ENCODE measurements around the gene GABRB2. TPM values are rescaled to one million over a fixed set of nuclear protein-coding genes. Genes with fewer than 3 reads are reported as not detected.

GABRB2 gene
- total and polyA plus RNA-seq, 2 of the 13 experiments (the other 11 are each of a cell fraction or from before 2014, with no cell fraction given) = 0.01 TPM; not detected in 1

DNA sequence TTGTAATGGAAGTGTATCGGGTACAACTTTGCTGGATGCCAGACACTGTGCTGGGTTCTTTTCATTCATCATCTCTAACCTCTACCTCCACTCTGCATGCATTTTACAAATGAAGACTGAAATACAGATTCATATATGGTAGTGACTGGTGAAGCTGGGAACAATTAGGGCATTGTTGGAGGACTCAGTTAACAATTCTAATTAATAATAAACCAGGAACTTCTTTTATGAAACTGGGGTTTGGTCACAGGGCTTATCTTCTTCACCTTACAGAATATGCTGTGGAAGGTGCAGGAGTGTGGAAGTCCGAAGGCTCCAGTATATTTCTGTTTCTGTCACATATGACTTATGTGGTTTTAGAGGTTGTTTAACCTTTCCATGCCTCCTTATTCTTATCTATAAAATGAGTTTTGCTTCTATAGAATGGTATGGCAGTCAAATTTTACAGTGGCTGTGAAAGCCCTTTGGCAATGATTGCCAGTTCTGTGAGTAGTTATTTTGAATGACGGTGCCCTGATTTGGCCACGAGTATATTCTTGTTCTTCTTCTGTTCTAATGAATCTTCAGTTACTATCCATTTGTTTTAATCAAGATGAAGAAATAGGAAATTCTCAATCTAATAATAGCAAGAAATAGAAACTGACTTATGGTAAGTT lies 284.7 kb downstream of the GABRB2 start (continued):
- TF ChIP-seq, protein P1, sequence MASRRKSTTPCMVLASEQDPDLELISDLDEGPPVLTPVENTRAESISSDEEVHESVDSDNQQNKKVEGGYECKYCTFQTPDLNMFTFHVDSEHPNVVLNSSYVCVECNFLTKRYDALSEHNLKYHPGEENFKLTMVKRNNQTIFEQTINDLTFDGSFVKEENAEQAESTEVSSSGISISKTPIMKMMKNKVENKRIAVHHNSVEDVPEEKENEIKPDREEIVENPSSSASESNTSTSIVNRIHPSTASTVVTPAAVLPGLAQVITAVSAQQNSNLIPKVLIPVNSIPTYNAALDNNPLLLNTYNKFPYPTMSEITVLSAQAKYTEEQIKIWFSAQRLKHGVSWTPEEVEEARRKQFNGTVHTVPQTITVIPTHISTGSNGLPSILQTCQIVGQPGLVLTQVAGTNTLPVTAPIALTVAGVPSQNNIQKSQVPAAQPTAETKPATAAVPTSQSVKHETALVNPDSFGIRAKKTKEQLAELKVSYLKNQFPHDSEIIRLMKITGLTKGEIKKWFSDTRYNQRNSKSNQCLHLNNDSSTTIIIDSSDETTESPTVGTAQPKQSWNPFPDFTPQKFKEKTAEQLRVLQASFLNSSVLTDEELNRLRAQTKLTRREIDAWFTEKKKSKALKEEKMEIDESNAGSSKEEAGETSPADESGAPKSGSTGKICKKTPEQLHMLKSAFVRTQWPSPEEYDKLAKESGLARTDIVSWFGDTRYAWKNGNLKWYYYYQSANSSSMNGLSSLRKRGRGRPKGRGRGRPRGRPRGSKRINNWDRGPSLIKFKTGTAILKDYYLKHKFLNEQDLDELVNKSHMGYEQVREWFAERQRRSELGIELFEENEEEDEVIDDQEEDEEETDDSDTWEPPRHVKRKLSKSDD (CRISPR knock-in tag; IDR thresholded peaks at IDR 0.05; ENCODE audit: low read depth) = no peak

GRCh38 chr5:161258438-161258837 lies 288.1 kb downstream of the GABRB2 start:
- H3K4me3 ChIP-seq (replicated peaks in 1 of 3; ENCODE audit: insufficient read depth in 1 of 3, low read depth in 2 of 3, low read length in 3 of 3) = no peak overlapping the region
- no TSS peak for BruUV-seq (replicated peaks)
- no peak for FAIRE-seq
- intact Hi-C loops (cut with micrococcal nuclease; ENCODE audit: unreplicated experiment) (no loop called here), in situ Hi-C loops (cut with HindIII; ENCODE audit: extremely low pct_ligation_motif_present, low pct_unique_long_range_greater_than_20kb) (no loop called here)
- no peak for ATAC-seq
- no peak for DNase-seq (ENCODE audit: low spot score)
- H3K27ac ChIP-seq (ENCODE audit: extremely low read length, insufficient read depth, low read length) = no peak overlapping the region
- no peaks in the 10 kb centered on the region for H4K20me1 ChIP-seq (ENCODE audit: insufficient read depth, low read length)
- H3K9me3 ChIP-seq (ENCODE audit: low read length) = no peaks in the 10 kb centered on the region
- H3K4me2 ChIP-seq (ENCODE audit: low read depth, low read length) = no peak overlapping the region
- ChIA-PET POLR2A (no interaction called here), CTCF (ENCODE audit: low intra/inter-chr PET ratio, low total read pairs) (no interaction called here)
- no peaks in the 10 kb centered on the region for H3K36me3 ChIP-seq (replicated peaks in 1 of 2; ENCODE audit: control insufficient read depth in 1 of 2, insufficient read depth in 2 of 2, low read length in 2 of 2)
- no peaks in the 10 kb centered on the region for H3K27me3 ChIP-seq (ENCODE audit: control insufficient read depth in 1 of 2, insufficient read depth in 2 of 2, low read length in 2 of 2)
- H2AFZ ChIP-seq (ENCODE audit: low read length) = no peak overlapping the region
- H3K4me1 ChIP-seq (ENCODE audit: insufficient read depth, low read length) = no peaks in the 10 kb centered on the region
- no peaks in the 10 kb centered on the region for H3K79me2 ChIP-seq (ENCODE audit: insufficient read depth, low read length)
- no peak overlapping the region for H3K9ac ChIP-seq (ENCODE audit: insufficient read depth, low read depth, low read length)
- TF ChIP-seq, protein P2, sequence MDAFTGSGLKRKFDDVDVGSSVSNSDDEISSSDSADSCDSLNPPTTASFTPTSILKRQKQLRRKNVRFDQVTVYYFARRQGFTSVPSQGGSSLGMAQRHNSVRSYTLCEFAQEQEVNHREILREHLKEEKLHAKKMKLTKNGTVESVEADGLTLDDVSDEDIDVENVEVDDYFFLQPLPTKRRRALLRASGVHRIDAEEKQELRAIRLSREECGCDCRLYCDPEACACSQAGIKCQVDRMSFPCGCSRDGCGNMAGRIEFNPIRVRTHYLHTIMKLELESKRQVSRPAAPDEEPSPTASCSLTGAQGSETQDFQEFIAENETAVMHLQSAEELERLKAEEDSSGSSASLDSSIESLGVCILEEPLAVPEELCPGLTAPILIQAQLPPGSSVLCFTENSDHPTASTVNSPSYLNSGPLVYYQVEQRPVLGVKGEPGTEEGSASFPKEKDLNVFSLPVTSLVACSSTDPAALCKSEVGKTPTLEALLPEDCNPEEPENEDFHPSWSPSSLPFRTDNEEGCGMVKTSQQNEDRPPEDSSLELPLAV (CRISPR knock-in tag; conservative IDR thresholded peaks at IDR 0.05; ENCODE audit: low read depth) = no peak
- TF ChIP-seq CCDC6 (CRISPR knock-in tag; IDR thresholded peaks at IDR 0.05) (no peak), ZNF782 (CRISPR knock-in tag; IDR thresholded peaks at IDR 0.05; ENCODE audit: borderline replicate concordance) (no peak), RNF2 (conservative IDR thresholded peaks at IDR 0.05; ENCODE audit: low read depth) (no peak), TIGD3 (CRISPR knock-in tag; IDR thresholded peaks at IDR 0.05; ENCODE audit: borderline replicate concordance) (no peak), NFE2 (CRISPR knock-in tag; IDR thresholded peaks at IDR 0.05) (no peak), NR1H2 (CRISPR knock-in tag; IDR thresholded peaks at IDR 0.05; ENCODE audit: borderline replicate concordance, low read depth) (no peak), ZNF101 (CRISPR knock-in tag; IDR thresholded peaks at IDR 0.05; ENCODE audit: borderline replicate concordance, low read depth) (no peak), ZBTB10 (CRISPR knock-in tag; IDR thresholded peaks at IDR 0.05; ENCODE audit: borderline replicate concordance) (no peak), IRF2 (CRISPR knock-in tag; IDR thresholded peaks at IDR 0.05) (no peak), CBX2 (IDR thresholded peaks at IDR 0.05; ENCODE audit: low read depth, low read length) (no peak), CBX2 (CRISPR knock-in tag; IDR thresholded peaks at IDR 0.05; ENCODE audit: low read depth) (no peak)
